GM23338 (cell line): ENCODE results near the gene SLCO4C1. TPM values are rescaled to one million over a fixed set of nuclear protein-coding genes. Genes with fewer than 3 reads are reported as not detected.

Experiments used
- ATAC-seq: fragments of 200-7000 bp; cut with Tn5 transposase; 3 replicates; pipeline ENCODE4 v1.9.1; 2020
- DNase-seq: peaks from one replicate; pipeline ENCODE4 v3.0.0-alpha.2; 2015; ENCODE audit warnings: low spot score
- H2AFZ ChIP-seq: fragments of 200-600 bp; sonication (generic); 2 replicates; pipeline ENCODE4 v1.8.0; 2016; ENCODE audit warnings: antibody characterized with exemption, mild to moderate bottlenecking, moderate library complexity
- H3F3A ChIP-seq: fragments of 200-600 bp; sonication (generic); replicated peaks from 2 replicates; pipeline ENCODE4 v1.8.0; 2017; ENCODE audit warnings: antibody characterized with exemption, mixed run types, low read depth
- H3K27ac ChIP-seq: fragments of 200-600 bp; sonication (generic); 2 replicates; pipeline ENCODE4 v1.6.1; 2016; ENCODE audit warnings: low read depth
- H3K27me3 ChIP-seq: fragments of 200-600 bp; sonication (generic); 2 replicates; pipeline ENCODE4 v1.8.0; 2016; ENCODE audit warnings: mild to moderate bottlenecking, mixed run types, moderate library complexity; ENCODE audit not compliant: insufficient read depth
- H3K36me3 ChIP-seq: fragments of 200-600 bp; sonication (generic); 2 replicates; pipeline ENCODE4 v1.8.0; 2016; ENCODE audit warnings: mild to moderate bottlenecking; ENCODE audit not compliant: insufficient read depth
- H3K4me1 ChIP-seq: fragments of 200-600 bp; sonication (generic); 2 replicates; pipeline ENCODE4 v1.8.0; 2016; ENCODE audit warnings: mild to moderate bottlenecking, moderate library complexity; ENCODE audit not compliant: insufficient read depth
- H3K4me2 ChIP-seq: fragments of 200-600 bp; sonication (generic); 2 replicates; pipeline ENCODE4 v1.7.1; 2017; ENCODE audit warnings: mixed run types
- H3K4me3 ChIP-seq: fragments of 200-600 bp; sonication (generic); 2 replicates; pipeline ENCODE4 v1.6.1; 2016; ENCODE audit warnings: mixed run types
- H3K79me2 ChIP-seq: fragments of 200-600 bp; sonication (generic); replicated peaks from 2 replicates; pipeline ENCODE4 v1.8.0; 2017; ENCODE audit warnings: mild to moderate bottlenecking; ENCODE audit not compliant: insufficient read depth
- H3K9me2 ChIP-seq: fragments of 200-600 bp; sonication (generic); 2 replicates; pipeline ENCODE4 v1.8.0; 2017; ENCODE audit not compliant: insufficient read depth
- H4K20me1 ChIP-seq: fragments of 200-600 bp; sonication (generic); replicated peaks from 2 replicates; pipeline ENCODE4 v1.8.0; 2017; ENCODE audit warnings: mild to moderate bottlenecking; ENCODE audit not compliant: insufficient read depth
- H3K27ac Mint-ChIP-seq: 2 replicates; pipeline ENCODE4 v1.8.0; 2020; ENCODE audit warnings: inconsistent platforms, mild to moderate bottlenecking, moderate library complexity, mixed read lengths
- H3K27me3 Mint-ChIP-seq: 3 replicates; pipeline ENCODE4 v1.8.0; 2022; ENCODE audit warnings: low read depth, mild to moderate bottlenecking, moderate library complexity, mixed read lengths, inconsistent platforms; ENCODE audit not compliant: insufficient read depth, poor library complexity
- H3K36me3 Mint-ChIP-seq: 3 replicates; pipeline ENCODE4 v1.8.0; 2021; ENCODE audit warnings: low read depth, mild to moderate bottlenecking, inconsistent platforms, moderate library complexity, mixed read lengths
- H3K4me1 Mint-ChIP-seq: 3 replicates; pipeline ENCODE4 v1.8.0; 2020; ENCODE audit warnings: mild to moderate bottlenecking, inconsistent platforms, mixed read lengths
- H3K4me3 Mint-ChIP-seq: 3 replicates; pipeline ENCODE4 v1.8.0; 2021; ENCODE audit warnings: moderate library complexity, mild to moderate bottlenecking, inconsistent platforms, mixed read lengths
- H3K9me3 Mint-ChIP-seq: 3 replicates; pipeline ENCODE4 v1.8.0; 2020; ENCODE audit warnings: moderate library complexity, mild to moderate bottlenecking, inconsistent platforms, mixed read lengths
- CTCF ChIP-seq, 2 experiments: fragments of 200-600 bp in 1 of 2; sonication (generic) in 1 of 2; conservative IDR thresholded peaks; 2 replicates each; pipeline versions ENCODE4 v1.5.1 to v1.6.1; 2016 to 2017; ENCODE audit warnings: antibody characterized with exemption in 2 of 2, low read depth in 2 of 2, mild to moderate bottlenecking in 2 of 2, moderate library complexity in 1 of 2
- ETS1 ChIP-seq: IDR thresholded peaks from 2 replicates; pipeline ENCODE4 v1.6.1; 2016; ENCODE audit warnings: antibody characterized with exemption
- EZH2 ChIP-seq: fragments of 200-600 bp; sonication (generic); IDR thresholded peaks from one replicate; pipeline ENCODE4 v1.8.0; 2017; ENCODE audit warnings: antibody characterized with exemption, mild to moderate bottlenecking, low read depth; ENCODE audit not compliant: unreplicated experiment
- EZH2phosphoT487 ChIP-seq: fragments of 200-600 bp; sonication (generic); IDR thresholded peaks from one replicate; pipeline ENCODE4 v1.8.1; 2018; ENCODE audit warnings: antibody characterized with exemption; ENCODE audit not compliant: unreplicated experiment
- JUNB ChIP-seq: IDR thresholded peaks from one replicate; pipeline ENCODE4 v1.6.1; 2016; ENCODE audit warnings: antibody characterized with exemption; ENCODE audit not compliant: unreplicated experiment
- POLR2AphosphoS5 ChIP-seq: IDR thresholded peaks from 2 replicates; pipeline ENCODE4 v1.6.1; 2016; ENCODE audit warnings: antibody characterized with exemption, low read depth
- ZNF114 ChIP-seq: fragments of 250-450 bp; sonication (Bioruptor Pico); IDR thresholded peaks from 2 replicates; pipeline ENCODE4 v1.5.0; 2020; ENCODE audit warnings: mild to moderate bottlenecking, moderate library complexity
- ZNF331 ChIP-seq: fragments of 250-450 bp; sonication (Bioruptor Pico); IDR thresholded peaks from 2 replicates; pipeline ENCODE4 v1.5.0; 2020; ENCODE audit warnings: low read depth, mild to moderate bottlenecking, moderate library complexity
- ZNF462 ChIP-seq: fragments of 250-450 bp; sonication (Bioruptor Pico); IDR thresholded peaks from 2 replicates; pipeline ENCODE4 v1.5.0; 2020; ENCODE audit warnings: mild to moderate bottlenecking, moderate library complexity
- polyA plus RNA-seq: library from polyadenylated mRNA; unstranded; fragments of >200 nt; fragmentation: Nextera tagmentation; extraction: Ambion mirVana; gene quantifications from 2 replicates; pipeline ENCODE4 v1.2.1, GENCODE V29; 2016
- total RNA-seq: library from RNA; depleted of rRNA; stranded (reverse); fragments of >200 nt; shearing (Covaris generic); gene quantifications from 2 replicates; pipeline ENCODE4 v1.2.3, GENCODE V29; 2014; rRNA removed

SLCO4C1 gene
- total and polyA plus RNA-seq, 2 experiments from 2014 or later, result 2.4 to 6.7 TPM

GRCh38 chr5:102196481-102196880 lies 99.6 kb downstream of the SLCO4C1 start:
- no peak for TF ChIP-seq JUNB
- TF ChIP-seq EZH2, result no peak
- no peak for TF ChIP-seq ZNF462
- no peak for TF ChIP-seq ETS1
- TF ChIP-seq POLR2AphosphoS5, result no peak
- no peak for TF ChIP-seq ZNF331
- no peak for TF ChIP-seq CTCF (conservative IDR thresholded peaks at IDR 0.05; ENCODE audit: low read depth in 2 of 2)
- no peak for TF ChIP-seq EZH2phosphoT487
- TF ChIP-seq ZNF114 (CRISPR knock-in tag), result no peak
- no peak for DNase-seq

More at GRCh38 chr5:102196481-102196880, 99.6 kb downstream of the SLCO4C1 start:
- no peaks in the 10 kb centered on the region for H3K4me1 Mint-ChIP-seq
- peaks cover 12% of the 10 kb centered on the region for H3K9me3 Mint-ChIP-seq
- Histone ChIP-seq H2AFZ (no peak overlapping the region), H3K36me3 (no peaks in the 10 kb centered on the region), H3K4me1 (no peaks in the 10 kb centered on the region), H3K79me2 (no peaks in the 10 kb centered on the region), H3F3A (no peaks in the 10 kb centered on the region), H3K4me3 (no peak overlapping the region), H3K27me3 (no peaks in the 10 kb centered on the region), H3K9me2 (peaks cover 7% of the 10 kb centered on the region; the same call in 1 of the 2 replicates), H3K4me2 (no peak overlapping the region), H4K20me1 (no peaks in the 10 kb centered on the region), H3K27ac (no peak overlapping the region)
- ATAC-seq, result no peak
- no peak overlapping the region for H3K27ac Mint-ChIP-seq
- H3K36me3 Mint-ChIP-seq, result peaks cover 6% of the 10 kb centered on the region; the same call in 1 of the 3 replicates
- no peak overlapping the region for H3K4me3 Mint-ChIP-seq
- H3K27me3 Mint-ChIP-seq, result peaks cover 6% of the 10 kb centered on the region

Other genes with a start within 250 kb of the SLCO4C1 start
- 3.1 TPM in 1 of 2 replicates, not detected in the other for gene SLCO6A1, start 202.7 kb upstream of the SLCO4C1 start, total RNA-seq
- gene SLCO6A1, start 202.7 kb upstream of the SLCO4C1 start, polyA plus RNA-seq, result 0.34 and 1.0 TPM in 2 replicates